IPS-20b (cell line): Measurements from ENCODE around the gene STK32A.
A peak's percentile ranks its signal among the peaks of the same experiment; 100 is the strongest.

ENCODE experiments used
- H3K27ac ChIP-seq: one replicate; pipeline ENCODE4 v1.5.1; 2013; ENCODE audit warnings: low read length
- H3K27me3 ChIP-seq: 2 replicates; pipeline ENCODE4 v1.6.1; 2013; ENCODE audit warnings: mild to moderate bottlenecking, low read length, inconsistent platforms; ENCODE audit not compliant: insufficient read depth
- H3K36me3 ChIP-seq: 2 replicates; pipeline ENCODE4 v1.6.1; 2013; ENCODE audit warnings: low read depth, mild to moderate bottlenecking, inconsistent platforms, low read length, moderate library complexity; ENCODE audit not compliant: insufficient read depth
- H3K4me1 ChIP-seq: 2 replicates; pipeline ENCODE4 v1.6.1; 2013; ENCODE audit warnings: mild to moderate bottlenecking, control low read depth, inconsistent platforms, low read length, moderate library complexity; ENCODE audit not compliant: insufficient read depth
- H3K4me3 ChIP-seq: 2 replicates; pipeline ENCODE4 v1.5.1; 2013; ENCODE audit warnings: mild to moderate bottlenecking, low read length, inconsistent platforms
- H3K9ac ChIP-seq: 2 replicates; pipeline ENCODE4 v1.6.1; 2013; ENCODE audit warnings: low read depth, mild to moderate bottlenecking, inconsistent platforms, low read length, moderate library complexity
- H3K9me3 ChIP-seq: 2 replicates; pipeline ENCODE4 v1.6.1; 2013; ENCODE audit warnings: mild to moderate bottlenecking, low read depth, low read length, inconsistent platforms; ENCODE audit not compliant: insufficient read depth

Gene STK32A

DNA sequence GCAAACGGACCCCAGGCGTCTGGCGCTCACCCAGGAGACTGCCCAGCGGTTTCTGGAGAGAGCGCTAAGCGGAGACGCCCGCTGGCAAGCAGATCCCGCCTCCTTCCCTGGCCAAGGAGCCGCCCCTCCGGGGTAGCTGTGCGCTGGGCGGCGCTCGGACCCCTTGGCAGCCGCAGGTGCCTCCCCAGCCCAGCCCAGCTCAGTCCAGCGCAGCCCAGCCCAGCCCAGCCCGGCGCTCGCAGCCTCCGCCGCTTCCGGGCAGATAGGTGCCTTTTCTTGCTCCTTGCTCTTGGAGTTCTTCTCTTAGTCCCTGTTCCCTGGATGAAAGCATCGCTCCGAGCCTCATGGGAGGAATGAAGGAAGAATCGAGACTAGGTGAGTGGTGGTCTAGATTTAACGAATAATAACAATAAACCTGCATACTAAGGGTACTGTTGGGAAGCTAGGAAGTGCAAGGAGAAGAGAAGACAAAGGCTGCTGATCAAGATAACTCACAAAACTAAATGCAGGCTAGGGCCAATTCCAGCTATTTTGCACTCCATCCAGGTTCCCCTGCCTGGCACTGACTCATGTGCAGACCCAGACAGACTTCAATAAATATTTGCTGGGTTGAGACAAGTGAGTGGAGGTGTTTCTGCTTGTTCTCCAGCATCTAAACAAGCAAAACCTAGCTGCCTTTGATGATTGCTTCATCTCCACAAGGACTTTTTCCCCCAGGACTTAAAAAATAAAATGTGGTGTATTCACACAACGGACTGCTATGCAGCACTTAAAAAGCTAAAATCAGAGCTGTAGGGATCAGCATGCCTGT lies at the start of gene STK32A:
Gene STK32A, plus strand, starts transcription at position 202 of the 811 bp plus-strand sequence. CDS start 4,609 bp downstream, outside the sequence.
- Histone ChIP-seq H3K27ac (no peak within 1 kb of the TSS), H3K9me3 (no peaks in the 10 kb centered on the region), H3K36me3 (no peaks in the 10 kb centered on the region), H3K4me1 (no peaks in the 10 kb centered on the region), H3K4me3 (peak within 1 kb of the TSS; percentile 68), H3K27me3 (peaks cover 60% of the 10 kb centered on the region), H3K9ac (peak within 1 kb of the TSS; percentile 57)

DNA sequence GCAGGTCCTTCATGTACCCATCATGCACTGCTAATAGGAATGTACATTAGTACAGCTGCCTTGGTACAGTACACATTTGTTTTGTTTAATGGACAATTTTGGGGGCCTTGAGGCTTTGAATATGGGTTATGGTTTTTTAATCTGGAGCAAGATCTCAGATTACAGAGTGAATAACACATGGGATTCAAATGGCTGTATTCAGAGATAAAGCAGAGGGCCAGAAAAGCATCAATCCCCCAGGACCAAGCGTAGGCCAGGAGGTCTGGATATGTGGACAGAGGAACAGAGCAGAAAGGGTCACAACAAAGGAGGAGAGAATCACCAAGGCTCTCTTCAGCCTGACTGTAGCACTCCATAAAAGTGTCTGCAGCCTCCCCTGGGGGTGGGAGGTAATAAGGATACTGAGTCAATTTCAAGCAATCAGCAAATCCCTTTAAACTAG lies 47.7 kb upstream of the STK32A start:
- no peaks in the 10 kb centered on the region for H3K27me3 ChIP-seq
- H3K9ac ChIP-seq: no peak overlapping the region

DNA sequence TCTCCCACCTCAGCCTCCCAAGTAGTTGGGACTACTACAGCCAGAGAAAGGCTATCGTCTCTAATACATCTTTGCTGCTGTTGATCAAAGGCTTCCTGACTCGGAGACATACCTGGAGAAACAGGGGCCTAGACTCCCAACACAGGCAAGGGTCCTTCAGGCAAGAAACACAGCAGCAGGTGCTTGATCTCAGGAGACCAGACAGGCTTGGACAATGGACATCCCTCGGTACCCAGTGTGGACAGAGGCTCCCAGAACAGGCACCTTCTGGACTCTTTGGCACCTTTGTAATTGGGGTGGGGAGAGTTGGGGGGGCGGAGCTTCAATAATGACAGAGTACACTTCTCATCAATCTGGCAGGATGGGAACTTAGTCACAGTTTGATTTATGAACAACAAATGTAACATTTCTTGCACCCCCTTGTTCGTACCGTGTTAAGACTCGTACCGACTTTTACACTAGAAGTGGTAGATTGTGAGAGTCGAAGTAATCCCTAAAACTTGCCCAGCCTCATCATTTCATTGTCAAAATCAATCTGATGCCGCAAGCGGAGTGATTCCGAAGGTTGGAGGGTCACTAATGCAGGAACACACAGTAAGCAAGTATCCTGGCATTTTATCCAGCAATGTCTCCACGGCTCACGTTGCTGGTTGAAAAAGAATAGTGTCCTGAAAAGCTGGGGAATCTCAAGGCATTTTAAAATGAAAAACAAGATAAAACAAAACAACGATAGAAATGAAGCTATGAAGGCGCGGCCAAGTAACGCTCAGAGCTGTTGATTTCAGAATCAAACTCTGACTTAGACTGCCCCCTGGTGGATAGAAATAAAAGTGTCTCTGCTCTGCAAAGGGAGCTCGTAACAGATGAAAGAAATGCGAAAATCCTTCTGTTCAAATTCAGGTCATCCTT lies 46.4 kb upstream of the STK32A start:
- Histone ChIP-seq H3K4me3 (no peak overlapping the region), H3K4me1 (peaks cover 26% of the 10 kb centered on the region), H3K36me3 (no peaks in the 10 kb centered on the region), H3K27ac (no peak overlapping the region), H3K9ac (no peak overlapping the region), H3K27me3 (no peaks in the 10 kb centered on the region), H3K9me3 (no peaks in the 10 kb centered on the region)

More for the DNA sequence above, 47.7 kb upstream of the STK32A start:
- peaks cover 16% of the 10 kb centered on the region; the same call in 1 of the 2 replicates for H3K4me1 ChIP-seq
- no peaks in the 10 kb centered on the region for H3K36me3 ChIP-seq
- H3K4me3 ChIP-seq: no peak overlapping the region
- no peak overlapping the region for H3K27ac ChIP-seq
- H3K9me3 ChIP-seq: no peaks in the 10 kb centered on the region

DNA sequence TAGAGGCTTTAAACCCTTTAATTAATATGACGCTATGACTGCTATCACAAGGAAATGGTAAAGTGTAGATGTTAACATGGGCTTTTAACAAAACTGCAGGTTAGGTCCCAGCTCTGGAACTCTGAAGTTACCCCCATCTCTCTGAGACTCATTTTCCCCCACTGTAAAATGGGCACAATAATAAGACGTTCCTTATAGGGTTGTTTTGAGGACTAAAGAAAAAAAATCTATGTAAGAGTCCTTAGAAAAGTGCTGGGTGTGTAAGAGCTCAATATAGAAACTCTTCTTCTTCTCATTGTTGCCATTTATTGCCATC lies 45.8 kb upstream of the STK32A start:
- Histone ChIP-seq H3K27ac (no peak overlapping the region), H3K9me3 (no peaks in the 10 kb centered on the region), H3K27me3 (no peaks in the 10 kb centered on the region), H3K4me3 (no peak overlapping the region), H3K4me1 (peaks cover 26% of the 10 kb centered on the region), H3K36me3 (no peaks in the 10 kb centered on the region), H3K9ac (no peak overlapping the region)

DNA sequence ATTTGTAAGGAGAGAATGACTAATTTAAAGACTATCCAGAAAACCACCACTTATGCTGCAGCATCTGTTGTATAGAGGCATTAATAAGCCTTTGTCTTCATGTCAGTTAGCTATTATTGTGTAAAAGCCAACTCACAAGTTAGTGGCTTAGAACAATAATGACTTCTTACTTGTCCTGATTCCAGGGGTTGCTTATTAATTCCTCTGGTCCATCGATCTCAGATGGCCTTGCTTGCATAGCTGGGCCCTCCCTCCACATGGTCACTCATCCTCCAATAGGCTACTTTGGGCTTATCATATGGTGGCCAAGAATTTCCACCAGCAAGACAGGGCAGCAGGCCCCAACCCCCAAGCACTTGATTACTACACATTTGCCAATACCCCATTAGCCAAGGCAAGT lies 44.5 kb upstream of the STK32A start:
- Histone ChIP-seq H3K27ac (no peak overlapping the region), H3K27me3 (no peaks in the 10 kb centered on the region), H3K9me3 (no peaks in the 10 kb centered on the region), H3K36me3 (no peaks in the 10 kb centered on the region), H3K4me3 (no peak overlapping the region), H3K4me1 (peaks cover 26% of the 10 kb centered on the region), H3K9ac (no peak overlapping the region)

DNA sequence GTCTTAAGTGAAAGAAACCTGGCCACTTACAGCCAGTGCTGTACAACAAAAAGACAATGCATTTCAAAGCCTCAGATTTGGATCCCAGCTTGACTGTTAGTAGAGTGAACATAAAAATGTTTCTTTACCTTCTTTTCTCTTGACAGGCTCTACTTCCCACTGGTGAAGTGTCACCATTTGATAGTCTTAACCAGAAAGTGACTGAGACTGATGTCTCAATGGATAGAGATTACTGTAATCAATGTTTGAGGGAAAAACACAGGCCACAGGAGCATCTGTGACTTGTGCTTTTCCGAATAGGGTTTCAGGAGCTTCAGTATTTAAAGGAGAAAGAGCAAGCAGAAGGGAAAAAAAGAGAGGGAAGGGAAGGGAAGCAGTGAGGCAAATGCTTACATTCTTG lies 41.7 kb upstream of the STK32A start:
- H3K9me3 ChIP-seq: no peaks in the 10 kb centered on the region
- no peaks in the 10 kb centered on the region for H3K27me3 ChIP-seq
- no peak overlapping the region for H3K9ac ChIP-seq
- H3K4me3 ChIP-seq: no peak overlapping the region
- H3K4me1 ChIP-seq: peaks cover 26% of the 10 kb centered on the region
- H3K27ac ChIP-seq: no peak overlapping the region
- H3K36me3 ChIP-seq: no peaks in the 10 kb centered on the region

DNA sequence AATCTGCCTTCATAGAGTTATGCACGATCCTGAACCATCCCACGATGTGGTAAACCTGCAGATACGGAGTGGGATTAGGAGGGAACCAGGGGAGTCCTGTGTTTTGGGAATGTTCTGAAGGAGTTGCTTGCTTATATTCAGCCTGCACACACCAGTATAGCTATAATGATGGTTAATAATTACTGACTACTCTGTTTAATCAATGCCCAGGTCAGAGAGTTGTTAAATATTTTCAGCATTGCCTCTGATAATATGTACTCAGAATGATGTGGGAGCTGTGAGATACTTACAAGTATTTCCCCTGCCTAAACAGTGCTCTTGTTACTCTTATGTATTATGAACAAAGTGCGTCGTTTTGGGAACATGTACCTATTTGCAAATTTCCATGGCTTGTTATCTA lies 34.8 kb upstream of the STK32A start:
- H3K36me3 ChIP-seq: no peaks in the 10 kb centered on the region
- no peaks in the 10 kb centered on the region for H3K4me1 ChIP-seq
- no peak overlapping the region for H3K27ac ChIP-seq

DNA sequence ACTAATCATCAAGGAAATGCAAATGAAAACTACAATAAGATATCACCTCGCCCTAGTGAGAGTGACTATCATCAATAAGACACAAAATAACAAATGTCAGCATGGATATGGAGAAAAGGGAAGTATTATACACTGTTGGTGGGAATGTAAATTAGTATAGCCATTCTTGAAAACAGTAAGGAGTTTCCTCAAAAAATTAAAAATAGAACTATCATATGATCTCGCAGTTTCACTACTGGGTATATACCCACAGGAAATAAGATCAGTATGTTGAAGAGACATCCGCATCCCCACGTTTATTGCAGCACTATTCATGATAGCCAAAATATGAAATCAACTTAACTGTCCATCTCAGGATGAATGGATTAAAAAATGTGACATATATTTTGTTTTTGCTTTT lies 31.6 kb upstream of the STK32A start:
- Histone ChIP-seq H3K9ac (no peak overlapping the region), H3K36me3 (no peaks in the 10 kb centered on the region), H3K4me1 (no peaks in the 10 kb centered on the region), H3K27ac (no peak overlapping the region), H3K4me3 (no peak overlapping the region), H3K9me3 (no peaks in the 10 kb centered on the region), H3K27me3 (no peaks in the 10 kb centered on the region)

More for the DNA sequence above, 34.8 kb upstream of the STK32A start:
- Histone ChIP-seq H3K27me3 (no peaks in the 10 kb centered on the region), H3K9ac (no peak overlapping the region), H3K4me3 (no peak overlapping the region), H3K9me3 (no peaks in the 10 kb centered on the region)

DNA sequence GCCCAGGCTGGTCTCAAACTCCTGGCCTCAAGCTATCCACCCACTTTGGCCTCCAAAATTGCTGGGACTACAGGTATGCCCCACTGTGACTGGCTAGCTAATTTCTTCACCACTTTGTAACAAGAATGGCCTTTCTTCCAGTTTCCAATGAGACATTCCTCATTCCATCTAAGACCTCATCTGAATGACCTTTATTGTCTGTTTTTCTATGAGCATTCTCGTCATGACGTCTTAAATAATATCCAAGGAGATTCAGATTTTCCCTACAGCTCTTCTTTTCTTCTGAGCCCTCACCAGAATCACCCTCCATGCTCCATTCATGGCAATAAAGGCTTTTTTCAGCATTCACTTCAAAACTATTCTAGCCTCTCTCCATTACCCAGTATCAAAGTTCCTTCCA lies 30.2 kb upstream of the STK32A start:
- no peak overlapping the region for H3K9ac ChIP-seq
- no peaks in the 10 kb centered on the region for H3K4me1 ChIP-seq

DNA sequence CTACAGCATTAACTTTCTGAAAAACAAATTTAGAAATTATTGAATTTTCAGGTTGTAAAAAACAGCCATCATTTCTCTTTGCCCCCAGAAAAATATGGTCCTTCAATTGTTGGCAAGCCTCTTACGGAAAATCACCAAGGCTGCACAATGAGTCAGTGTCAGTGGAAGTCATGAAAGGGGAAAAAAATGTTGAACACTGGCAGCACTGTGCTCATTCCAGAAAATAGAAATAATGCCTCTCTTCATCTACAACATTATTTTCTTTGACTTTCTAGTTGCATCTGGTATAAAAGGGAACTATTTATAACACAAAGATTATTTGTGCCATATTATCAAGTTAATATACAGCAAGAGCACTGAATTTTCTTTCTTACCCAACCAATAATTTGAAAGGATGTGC lies 26.7 kb upstream of the STK32A start:
- no peaks in the 10 kb centered on the region for H3K27me3 ChIP-seq
- no peak overlapping the region for H3K27ac ChIP-seq
- H3K4me1 ChIP-seq: no peaks in the 10 kb centered on the region
- no peak overlapping the region for H3K9ac ChIP-seq
- H3K36me3 ChIP-seq: no peaks in the 10 kb centered on the region
- no peaks in the 10 kb centered on the region for H3K9me3 ChIP-seq
- no peak overlapping the region for H3K4me3 ChIP-seq

More for the DNA sequence above, 30.2 kb upstream of the STK32A start:
- Histone ChIP-seq H3K27ac (no peak overlapping the region), H3K36me3 (no peaks in the 10 kb centered on the region), H3K4me3 (no peak overlapping the region), H3K9me3 (no peaks in the 10 kb centered on the region), H3K27me3 (no peaks in the 10 kb centered on the region)

DNA sequence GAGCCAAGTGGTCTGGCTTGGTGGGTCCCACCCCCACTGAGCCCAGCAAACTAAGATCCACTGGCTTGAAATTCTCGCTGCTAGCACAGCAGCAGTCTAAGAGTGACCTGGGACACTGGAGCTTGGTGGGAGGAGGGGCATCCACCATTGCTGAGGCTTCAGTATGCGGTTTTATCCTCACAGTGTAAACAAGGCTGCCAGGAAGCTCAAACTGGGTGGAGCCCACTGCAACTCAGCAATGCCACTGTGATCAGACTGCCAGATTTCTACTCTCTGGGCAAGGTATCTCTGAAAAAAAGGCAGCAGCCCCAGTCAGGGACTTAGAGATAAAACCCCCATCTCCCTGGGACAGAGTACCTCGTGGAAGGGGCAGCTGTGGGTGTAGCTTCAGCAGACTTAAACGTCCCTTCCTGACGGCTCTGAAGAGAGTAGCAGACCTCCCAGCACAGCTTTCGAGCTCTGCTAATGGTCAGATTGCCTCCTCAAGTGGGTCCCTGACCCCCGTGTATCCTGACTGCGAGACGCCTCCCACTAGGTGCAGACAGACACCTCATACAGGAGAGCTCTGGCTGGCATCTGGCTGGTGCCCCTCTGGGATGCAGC lies 18.2 kb upstream of the STK32A start:
- Histone ChIP-seq H3K9ac (peak overlapping the region; percentile 20; the same call in 1 of the 2 replicates), H3K9me3 (no peaks in the 10 kb centered on the region), H3K27me3 (no peaks in the 10 kb centered on the region), H3K36me3 (no peaks in the 10 kb centered on the region), H3K4me3 (no peak overlapping the region; the same call in 1 of the 2 replicates), H3K27ac (no peak overlapping the region), H3K4me1 (peaks cover 10% of the 10 kb centered on the region; the same call in 1 of the 2 replicates)
